Neural cell (in vitro differentiated cells): Measurements from ENCODE around the gene FAM219B.

Source experiments
- CTCF ChIP-seq: fragments of 450-650 bp; IDR thresholded peaks from 2 replicates; pipeline ENCODE4 v1.5.1; 2014; ENCODE audit warnings: antibody characterized with exemption, mild to moderate bottlenecking, moderate library complexity; ENCODE audit not compliant: poor library complexity, severe bottlenecking
- SMC3 ChIP-seq: fragments of 450-650 bp; conservative IDR thresholded peaks from 2 replicates; pipeline ENCODE4 v1.6.1; 2014; ENCODE audit warnings: antibody characterized with exemption, mild to moderate bottlenecking, moderate library complexity; ENCODE audit not compliant: poor library complexity

- TF ChIP-seq CTCF (no peak), SMC3 (no peak)
Measured at GRCh38 chr15:74869726-74870407, 36.8 kb downstream of the FAM219B start.
